Erythroblast (primary cell): ENCODE results near the gene FOXP1.

Experiments used
- GATA1 ChIP-seq: IDR thresholded peaks from 2 replicates; pipeline ENCODE4 v1.6.1; 2011; ENCODE audit warnings: low read depth, mild to moderate bottlenecking, control low read depth, low read length, moderate library complexity
- POLR2A ChIP-seq: IDR thresholded peaks from 2 replicates; pipeline ENCODE4 v1.6.1; 2011; ENCODE audit warnings: mild to moderate bottlenecking, low read length

DNA sequence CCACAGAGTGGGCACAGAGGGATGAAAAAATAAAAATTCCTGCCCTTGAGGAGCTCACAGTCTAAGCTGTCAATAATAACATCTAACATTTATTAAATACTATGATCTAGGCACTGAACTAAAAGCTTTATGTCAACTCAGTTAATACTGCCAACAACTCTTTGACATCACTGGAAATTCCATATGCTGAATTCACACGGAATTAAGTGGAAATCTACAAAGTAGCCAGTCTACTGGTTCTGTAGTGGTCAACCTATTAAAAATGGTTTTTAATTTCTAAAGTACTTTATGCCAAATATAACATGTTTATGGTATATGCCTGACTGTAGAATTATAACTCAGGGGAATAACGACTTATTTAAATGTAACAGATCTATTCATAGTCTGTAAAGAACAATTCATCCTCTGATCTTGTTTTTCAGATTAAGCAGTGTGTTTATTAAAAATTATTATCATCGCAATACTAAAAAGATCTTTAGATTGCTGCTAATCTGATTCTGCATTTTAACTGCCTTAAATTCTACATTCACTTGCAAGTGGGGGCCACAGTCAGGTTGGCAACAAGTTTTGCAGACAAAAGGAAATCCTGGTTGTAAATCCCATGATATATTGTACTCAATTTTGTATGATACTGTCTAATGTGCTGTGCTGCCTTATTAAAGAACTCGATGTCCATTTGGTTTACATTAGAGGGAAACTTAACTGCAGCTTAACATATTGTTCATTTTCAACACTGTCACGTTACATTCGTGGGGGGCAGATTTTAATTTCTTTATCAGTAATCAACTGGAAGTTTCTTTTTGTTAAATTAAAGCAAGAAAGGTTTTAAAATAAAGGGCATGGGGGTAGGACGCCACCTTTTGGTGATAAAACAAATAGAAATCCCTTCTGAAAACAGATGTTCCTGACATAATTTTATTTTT lies 2.6 kb upstream of the FOXP1 start:
- TF ChIP-seq POLR2A (no peak), GATA1 (no peak)
